H1 (cell line): Measurements from ENCODE around the gene SLC51B. TPM values are rescaled to one million over a fixed set of nuclear protein-coding genes. Genes with fewer than 3 reads are reported as not detected.

ENCODE experiments used
- CTCF ChIA-PET: fragments of 300-600 bp; sonication (Branson Sonifier 250); formaldehyde crosslinking; loops from one replicate; lab custom pipeline; 2021; ENCODE audit not compliant: partially characterized antibody; lab: Charles Lee
- POLR2A ChIA-PET: fragments of 300-600 bp; sonication (Branson Sonifier 250); formaldehyde crosslinking; loops from one replicate; lab custom pipeline; 2021; ENCODE audit warnings: inconsistent platforms; ENCODE audit not compliant: partially characterized antibody; lab: Charles Lee
- DNase-seq, 2 experiments: peaks; one replicate each; pipeline versions ENCODE4 v3.0.0 to v3.0.0-alpha.2; 2010 to 2022; ENCODE audit warnings: low spot score in 2 of 2, low read depth in 1 of 2, mixed read lengths in 1 of 2
- FAIRE-seq: peaks from 2 replicates; lab custom pipeline; 2011; peaks lifted over from hg19 to GRCh38; lab: Jason Lieb, UNC
- H2AFZ ChIP-seq: 2 replicates; pipeline ENCODE4 v1.8.1; 2012; ENCODE audit warnings: low read length, inconsistent platforms
- H2AK5ac ChIP-seq: 2 replicates; pipeline ENCODE4 v1.6.1; 2013; ENCODE audit warnings: low read depth, low read length
- H2BK120ac ChIP-seq: replicated peaks from 2 replicates; pipeline ENCODE3; 2013; ENCODE audit warnings: low read depth, low read length, inconsistent platforms
- H2BK12ac ChIP-seq: 2 replicates; pipeline ENCODE4 v1.6.1; 2013; ENCODE audit warnings: low read depth, low read length
- H2BK15ac ChIP-seq: 2 replicates; pipeline ENCODE4 v1.6.1; 2013; ENCODE audit warnings: low read length
- H2BK20ac ChIP-seq: 2 replicates; pipeline ENCODE4 v1.6.1; 2013; ENCODE audit warnings: low read length
- H2BK5ac ChIP-seq: 2 replicates; pipeline ENCODE4 v1.6.1; 2013; ENCODE audit warnings: low read depth, low read length
- H3K14ac ChIP-seq: 2 replicates; pipeline ENCODE4 v1.6.1; 2013; ENCODE audit warnings: inconsistent platforms; ENCODE audit not compliant: insufficient read length
- H3K18ac ChIP-seq: 2 replicates; pipeline ENCODE4 v1.6.1; 2013; ENCODE audit warnings: low read length; ENCODE audit errors: extremely low read depth
- H3K23ac ChIP-seq: 2 replicates; pipeline ENCODE4 v1.6.1; 2013; ENCODE audit warnings: inconsistent platforms; ENCODE audit not compliant: insufficient read length
- H3K23me2 ChIP-seq: 2 replicates; pipeline ENCODE4 v1.6.1; 2013; ENCODE audit warnings: low read depth, low read length
- H3K27ac ChIP-seq: 2 replicates; pipeline ENCODE4 v1.6.1; 2011; ENCODE audit warnings: low read depth, low read length, inconsistent platforms
- H3K27me3 ChIP-seq, 4 experiments: replicated peaks in 1 of 4; 1 replicate in 1 of 4; 2 replicates in 3 of 4; pipeline versions ENCODE4 v1.6.1 to v1.8.1; 2011 to 2013; ENCODE audit warnings: low read length in 3 of 4, mild to moderate bottlenecking in 3 of 4, inconsistent platforms in 2 of 4, mixed read lengths in 2 of 4, moderate library complexity in 1 of 4; ENCODE audit not compliant: control insufficient read depth in 3 of 4, insufficient read depth in 3 of 4; ENCODE audit errors: extremely low read depth in 1 of 4
- H3K36me3 ChIP-seq, 4 experiments: 2 replicates each; pipeline versions ENCODE4 v1.6.1 to v1.8.1; 2011 to 2013; ENCODE audit warnings: mild to moderate bottlenecking in 4 of 4, low read length in 3 of 4, moderate library complexity in 2 of 4, control low read depth in 1 of 4, inconsistent platforms in 1 of 4; ENCODE audit not compliant: insufficient read depth in 4 of 4, control insufficient read depth in 2 of 4
- H3K4ac ChIP-seq: replicated peaks from 2 replicates; pipeline ENCODE3; 2013; ENCODE audit warnings: low read length, low read depth, mixed read lengths, inconsistent platforms; ENCODE audit not compliant: insufficient read length
- H3K4me1 ChIP-seq, 4 experiments: replicated peaks in 1 of 4; 1 replicate in 1 of 4; 2 replicates in 3 of 4; pipeline versions ENCODE4 v1.6.1 to v1.8.1; 2011 to 2013; ENCODE audit warnings: low read length in 3 of 4, inconsistent platforms in 2 of 4, mixed read lengths in 1 of 4; ENCODE audit not compliant: insufficient read depth in 4 of 4, control insufficient read depth in 3 of 4
- H3K4me2 ChIP-seq, 2 experiments: 2 replicates each; pipeline versions ENCODE4 v1.6.1 to v1.8.1; 2011 to 2013; ENCODE audit warnings: low read depth in 2 of 2, low read length in 2 of 2, control low read depth in 1 of 2, inconsistent platforms in 1 of 2, mild to moderate bottlenecking in 1 of 2; ENCODE audit not compliant: insufficient read depth in 1 of 2
- H3K4me3 ChIP-seq, 4 experiments: fragments of 200-600, 300-600 bp in 1 of 4; sonication (generic), shearing (Covaris generic), sonication (Bioruptor Twin) in 1 of 4; 2 replicates each; pipeline versions ENCODE4 v1.5.1 to v1.8.1; 2011 to 2016; ENCODE audit warnings: low read length in 4 of 4, low read depth in 3 of 4, control low read depth in 2 of 4, inconsistent platforms in 2 of 4, mild to moderate bottlenecking in 2 of 4, mixed read lengths in 1 of 4, moderate library complexity in 1 of 4; ENCODE audit not compliant: insufficient read depth in 2 of 4; ENCODE audit errors: extremely low read depth in 1 of 4
- H3K56ac ChIP-seq: replicated peaks from 2 replicates; pipeline ENCODE3; 2013; ENCODE audit warnings: low read depth, mild to moderate bottlenecking, mixed read lengths, low read length, inconsistent platforms; ENCODE audit not compliant: insufficient read length
- H3K79me1 ChIP-seq: 2 replicates; pipeline ENCODE4 v1.6.1; 2013; ENCODE audit warnings: low read depth, low read length, control low read depth
- H3K79me2 ChIP-seq, 2 experiments: 2 replicates each; pipeline versions ENCODE4 v1.6.1 to v1.8.1; 2012 to 2013; ENCODE audit warnings: low read length in 2 of 2, mild to moderate bottlenecking in 2 of 2, inconsistent platforms in 1 of 2; ENCODE audit not compliant: insufficient read depth in 2 of 2, control insufficient read depth in 1 of 2
- H3K9ac ChIP-seq, 4 experiments: replicated peaks in 1 of 4; 1 replicate in 1 of 4; 2 replicates in 3 of 4; pipeline versions ENCODE4 v1.6.1 to v1.8.1; 2011 to 2013; ENCODE audit warnings: low read depth in 3 of 4, low read length in 3 of 4, control low read depth in 2 of 4, mild to moderate bottlenecking in 2 of 4, moderate library complexity in 2 of 4, inconsistent platforms in 1 of 4; ENCODE audit errors: extremely low read depth in 1 of 4
- H3K9me3 ChIP-seq, 2 experiments: 2 replicates each; pipeline versions ENCODE4 v1.6.1 to v1.8.1; 2012 to 2013; ENCODE audit warnings: mild to moderate bottlenecking in 2 of 2, moderate library complexity in 2 of 2, control low read depth in 1 of 2, inconsistent platforms in 1 of 2, low read depth in 1 of 2, low read length in 1 of 2, mixed read lengths in 1 of 2; ENCODE audit not compliant: insufficient read depth in 2 of 2
- H4K20me1 ChIP-seq, 2 experiments: replicated peaks in 1 of 2; 2 replicates each; pipeline versions ENCODE3 to v1.8.1; 2011 to 2013; ENCODE audit warnings: inconsistent platforms in 2 of 2, low read length in 2 of 2, mild to moderate bottlenecking in 1 of 2; ENCODE audit not compliant: insufficient read depth in 2 of 2, control insufficient read depth in 1 of 2
- H4K5ac ChIP-seq: 2 replicates; pipeline ENCODE4 v1.6.1; 2013; ENCODE audit warnings: low read length, low read depth, mixed read lengths, inconsistent platforms; ENCODE audit not compliant: insufficient read length
- H4K8ac ChIP-seq: 2 replicates; pipeline ENCODE4 v1.8.0; 2013; ENCODE audit warnings: mild to moderate bottlenecking, moderate library complexity, low read length, inconsistent platforms; ENCODE audit not compliant: insufficient read depth; ENCODE audit errors: extremely low read depth
- H4K91ac ChIP-seq: replicated peaks from 2 replicates; pipeline ENCODE3; 2013; ENCODE audit warnings: low read length, mixed read lengths, inconsistent platforms; ENCODE audit not compliant: insufficient read length
- ASH2L ChIP-seq: fragments of 200-600, 300-600 bp; sonication (generic); IDR thresholded peaks from one replicate; pipeline ENCODE4 v1.7.1; 2017; ENCODE audit warnings: low read length
- BACH1 ChIP-seq: IDR thresholded peaks from 2 replicates; pipeline ENCODE4 v1.6.1; 2012; ENCODE audit warnings: low read length, improper control_type of control experiment
- BCL11A ChIP-seq, 2 experiments: IDR thresholded peaks; one replicate each; pipeline ENCODE4 v1.6.1; 2011; ENCODE audit warnings: low read depth in 2 of 2, low read length in 2 of 2, mild to moderate bottlenecking in 2 of 2
- CBX8 ChIP-seq: fragments of 300-800, 300-1000 bp; sonication (generic); IDR thresholded peaks from 2 replicates; pipeline ENCODE4 v1.7.1; 2016; ENCODE audit warnings: low read depth, low read length, borderline replicate concordance
- CTBP2 ChIP-seq: IDR thresholded peaks from 2 replicates; pipeline ENCODE4 v1.7.0; 2011; ENCODE audit warnings: borderline replicate concordance, mild to moderate bottlenecking, moderate library complexity, mixed read lengths, low read length; ENCODE audit not compliant: insufficient read depth, insufficient read length
- KDM4A ChIP-seq: IDR thresholded peaks from one replicate; pipeline ENCODE4 v1.7.1; 2012; ENCODE audit warnings: low read depth, mild to moderate bottlenecking, moderate library complexity, low read length, inconsistent platforms; ENCODE audit not compliant: severe bottlenecking
- TAF1 ChIP-seq: IDR thresholded peaks from 2 replicates; pipeline ENCODE4 v1.6.1; 2011; ENCODE audit warnings: mild to moderate bottlenecking, low read depth, low read length
- TCF12 ChIP-seq: IDR thresholded peaks from 2 replicates; pipeline ENCODE4 v1.6.1; 2011; ENCODE audit warnings: low read depth, mild to moderate bottlenecking, low read length
- WGBS, 2 experiments: shearing (Covaris generic) in 1 of 2; methylation state at CpG; one replicate each; pipeline versions ENCODE4 v1.1.6 to v1.1.7; 2013 to 2015; ENCODE audit warnings: low lambda C conversion rate in 2 of 2, mixed read lengths in 2 of 2, inconsistent platforms in 1 of 2, low coverage in 1 of 2, missing lambda C conversion rate in 1 of 2; ENCODE audit not compliant: insufficient replicate concordance in 2 of 2, insufficient coverage in 1 of 2, insufficient read length in 1 of 2; ENCODE audit errors: extremely low coverage in 1 of 2, missing lambda C conversion rate in 1 of 2; 5-methylcytosine and 5-hydroxymethylcytosine counted together
- polyA plus RNA-seq, 7 experiments: library from polyadenylated mRNA; depleted of rRNA in 3 of 7; stranded (reverse) in 5 of 7; unstranded in 2 of 7; fragments of >200 nt in 5 of 7; fragments of 200-250 nt in 2 of 7; gene quantifications; 1 replicate in 5 of 7; 2 replicates in 1 of 7; 4 replicates in 1 of 7; pipeline versions ENCODE4 v1.2.1 to v1.2.3, GENCODE V29; 2011 to 2013; ENCODE audit warnings: missing spikeins in 2 of 7, mixed read lengths in 2 of 7
- total RNA-seq: library from RNA; stranded (reverse); fragmentation: NEBNext Ultra II Directional; extraction: Animal tissue kit (Norgen Biotek cat#: 25700); gene quantifications from 2 replicates; pipeline ENCODE4 v1.2.1, GENCODE V29; 2021

SLC51B gene
- total and polyA plus RNA-seq, 2 of the 8 experiments (the other 6 are each of a cell fraction or from before 2014, with no cell fraction given), result not detected

- Histone ChIP-seq H3K4ac (no peak overlapping the region), H3K27me3 (no peaks in the 10 kb centered on the region; a peak in 1 of 7 replicates), H4K8ac (no peak overlapping the region), H4K20me1 (no peaks in the 10 kb centered on the region), H3K27ac (no peak overlapping the region), H3K9me3 (no peaks in the 10 kb centered on the region), H2AK5ac (no peak overlapping the region), H3K36me3 (no peaks in the 10 kb centered on the region; a peak in 1 of 8 replicates), H3K9ac (no peak overlapping the region), H3K14ac (no peak overlapping the region), H2BK5ac (no peak overlapping the region), H2BK20ac (no peak overlapping the region), H4K91ac (no peak overlapping the region), H3K56ac (no peak overlapping the region), H2BK120ac (no peak overlapping the region), H2BK15ac (no peak overlapping the region), H4K5ac (no peak overlapping the region), H3K79me2 (no peaks in the 10 kb centered on the region), H3K18ac (no peak overlapping the region), H3K79me1 (no peaks in the 10 kb centered on the region), H3K4me1 (no peaks in the 10 kb centered on the region), H2AFZ (no peak overlapping the region), H3K23ac (no peak overlapping the region), H3K4me2 (no peak overlapping the region), H3K4me3 (no peak overlapping the region), H2BK12ac (no peak overlapping the region), H3K23me2 (no peaks in the 10 kb centered on the region)
- TF ChIP-seq KDM4A, result no peak
- TF ChIP-seq TAF1, result no peak
- TF ChIP-seq BACH1, result no peak
- TF ChIP-seq TCF12, result no peak
- TF ChIP-seq BCL11A (IDR thresholded peaks at IDR 0.05; ENCODE audit: low read depth in 2 of 2, low read length in 2 of 2), result no peak
- no peak for TF ChIP-seq ASH2L
- no peak for TF ChIP-seq CTBP2
- no peak for TF ChIP-seq CBX8
- ChIA-PET POLR2A (interaction anchor here (0.6 to 1.7 kb wide), 6 partner anchors 9 to 47 kb away, joined by 3 to 5 read pairs (median 4); no protein-coding TSS in a partner anchor), CTCF (interaction anchor here (0.6 to 33.2 kb wide), 9 partner anchors 13 to 51 kb away, joined by 4 to 1213 read pairs (median 39); partner anchors contain the start of genes KBTBD13, RASL12 and SLC51B)
- WGBS, 2 experiments, result 90% methylated on average over 9 of the region's 9 CpGs; no CpG with 5 or more reads in 1 of the 2 experiments
- no peak for DNase-seq
- no peak for FAIRE-seq
Observed at GRCh38 chr15:65056106-65056505, 10.9 kb downstream of the SLC51B start.
